SU-DHL-6 (cell line): Measurements from ENCODE around the gene ERLEC1.

ENCODE experiments used
- H2AFZ ChIP-seq: fragments of 200-600 bp; sonication (generic); 2 replicates; pipeline ENCODE4 v1.6.1; 2014; ENCODE audit warnings: low read depth, mild to moderate bottlenecking, moderate library complexity, mixed read lengths, antibody characterized with exemption, low read length; ENCODE audit not compliant: severe bottlenecking
- H3F3A ChIP-seq: fragments of 200-600 bp; shearing (Covaris generic); 2 replicates; pipeline ENCODE4 v1.6.0; 2016; ENCODE audit warnings: antibody characterized with exemption, mild to moderate bottlenecking; ENCODE audit not compliant: insufficient read depth
- H3K27ac ChIP-seq: fragments of 200-600 bp; sonication (generic); 2 replicates; pipeline ENCODE4 v1.5.1; 2016; ENCODE audit warnings: low read depth, mild to moderate bottlenecking, low read length, moderate library complexity, mixed read lengths
- H3K27me3 ChIP-seq: fragments of 200-600 bp; sonication (generic), shearing (Covaris generic); 2 replicates; pipeline ENCODE4 v1.6.0; 2014; ENCODE audit warnings: mild to moderate bottlenecking, low read length
- H3K36me3 ChIP-seq: fragments of 200-600 bp; sonication (generic); 2 replicates; pipeline ENCODE4 v1.6.1; 2014; ENCODE audit warnings: mild to moderate bottlenecking, low read length, mixed read lengths
- H3K4me2 ChIP-seq: fragments of 300-600, 200-600 bp; shearing (Covaris generic), sonication (generic); 2 replicates; pipeline ENCODE4 v1.6.0; 2014; ENCODE audit warnings: low read length, low read depth, mild to moderate bottlenecking; ENCODE audit not compliant: poor library complexity, severe bottlenecking
- H3K4me3 ChIP-seq: fragments of 200-600 bp; sonication (generic); 2 replicates; pipeline ENCODE4 v1.5.1; 2014; ENCODE audit warnings: antibody characterized with exemption, low read length, mild to moderate bottlenecking, mixed read lengths; ENCODE audit not compliant: insufficient read depth, poor library complexity, severe bottlenecking
- H3K79me2 ChIP-seq: fragments of 200-600 bp; sonication (generic); 2 replicates; pipeline ENCODE4 v1.6.1; 2014; ENCODE audit warnings: mild to moderate bottlenecking, low read length, moderate library complexity; ENCODE audit not compliant: insufficient read depth
- H3K9ac ChIP-seq: fragments of 200-600 bp; sonication (generic); 2 replicates; pipeline ENCODE4 v1.7.0; 2014; ENCODE audit warnings: mild to moderate bottlenecking, low read length
- H3K9me2 ChIP-seq: fragments of 200-600 bp; sonication (generic); replicated peaks from 2 replicates; pipeline ENCODE4 v1.6.1; 2014; ENCODE audit warnings: low read length; ENCODE audit not compliant: insufficient read depth
- H3K9me3 ChIP-seq: fragments of 200-600 bp; sonication (generic); 2 replicates; pipeline ENCODE4 v1.6.1; 2014; ENCODE audit warnings: low read length, mixed read lengths; ENCODE audit not compliant: insufficient read depth
- H4K20me1 ChIP-seq: fragments of 200-600 bp; sonication (generic); 2 replicates; pipeline ENCODE4 v1.6.1; 2014; ENCODE audit warnings: low read depth, mild to moderate bottlenecking, antibody characterized with exemption, low read length, moderate library complexity, mixed read lengths
- CTCF ChIP-seq: fragments of 200-600 bp; sonication (generic); IDR thresholded peaks from one replicate; pipeline ENCODE4 v1.5.1; 2017; ENCODE audit warnings: antibody characterized with exemption, mild to moderate bottlenecking, low read length, moderate library complexity; ENCODE audit not compliant: insufficient read depth, poor library complexity, severe bottlenecking
- EZH2phosphoT487 ChIP-seq: fragments of 200-600 bp; sonication (generic), shearing (Covaris generic); conservative IDR thresholded peaks from 2 replicates; pipeline ENCODE4 v1.6.1; 2018; ENCODE audit warnings: mild to moderate bottlenecking, antibody characterized with exemption, low read length, moderate library complexity, mixed read lengths

Gene ERLEC1

GRCh38 chr2:53801547-53801946 lies 14.7 kb downstream of the ERLEC1 start:
- no peaks in the 10 kb centered on the region for H4K20me1 ChIP-seq
- no peak overlapping the region for H3K9ac ChIP-seq
- H3K27ac ChIP-seq, result no peak overlapping the region
- no peaks in the 10 kb centered on the region for H3K9me3 ChIP-seq
- H3F3A ChIP-seq, result no peaks in the 10 kb centered on the region
- peaks cover 8% of the 10 kb centered on the region; the same call in 1 of the 2 replicates for H3K36me3 ChIP-seq
- TF ChIP-seq CTCF (no peak), EZH2phosphoT487 (no peak)
- H3K4me2 ChIP-seq, result no peak overlapping the region
- no peaks in the 10 kb centered on the region for H3K27me3 ChIP-seq
- H3K79me2 ChIP-seq, result no peaks in the 10 kb centered on the region
- no peak overlapping the region for H3K4me3 ChIP-seq
- H2AFZ ChIP-seq, result no peak overlapping the region
- no peaks in the 10 kb centered on the region for H3K9me2 ChIP-seq

GRCh38 chr2:53802617-53803151 lies 15.8 kb downstream of the ERLEC1 start:
- no peaks in the 10 kb centered on the region for H3K9me3 ChIP-seq
- H2AFZ ChIP-seq, result no peak overlapping the region
- no peak overlapping the region for H3K9ac ChIP-seq
- no peaks in the 10 kb centered on the region for H3K9me2 ChIP-seq
- H3K79me2 ChIP-seq, result no peaks in the 10 kb centered on the region
- H3K36me3 ChIP-seq, result peaks cover 5% of the 10 kb centered on the region; the same call in 1 of the 2 replicates
- H3F3A ChIP-seq, result no peaks in the 10 kb centered on the region
- TF ChIP-seq CTCF, result no peak
- TF ChIP-seq EZH2phosphoT487, result no peak
- H4K20me1 ChIP-seq, result no peaks in the 10 kb centered on the region
- H3K4me2 ChIP-seq, result no peak overlapping the region
- no peaks in the 10 kb centered on the region for H3K27me3 ChIP-seq
- no peak overlapping the region for H3K27ac ChIP-seq
- H3K4me3 ChIP-seq, result no peak overlapping the region

GRCh38 chr2:53811601-53812000 lies 24.8 kb downstream of the ERLEC1 start:
- Histone ChIP-seq H4K20me1 (no peaks in the 10 kb centered on the region), H2AFZ (no peak overlapping the region), H3K36me3 (peaks cover 29% of the 10 kb centered on the region; the same call in 1 of the 2 replicates), H3K9ac (no peak overlapping the region), H3F3A (no peaks in the 10 kb centered on the region), H3K4me2 (no peak overlapping the region), H3K9me2 (no peaks in the 10 kb centered on the region), H3K27me3 (no peaks in the 10 kb centered on the region), H3K4me3 (no peak overlapping the region), H3K9me3 (no peaks in the 10 kb centered on the region), H3K27ac (no peak overlapping the region), H3K79me2 (no peaks in the 10 kb centered on the region)
- TF ChIP-seq CTCF, result no peak
- TF ChIP-seq EZH2phosphoT487, result no peak
